ENCODE measurements around the gene BNC1. TPM values are rescaled to one million over a fixed set of nuclear protein-coding genes. Genes with fewer than 3 reads are reported as not detected.

The BNC1 gene
- total and polyA plus RNA-seq, 10 of the 15 experiments (the other 5 are each of a cell fraction or from before 2014, with no cell fraction given): 0.01 TPM; not detected in 9

DNA sequence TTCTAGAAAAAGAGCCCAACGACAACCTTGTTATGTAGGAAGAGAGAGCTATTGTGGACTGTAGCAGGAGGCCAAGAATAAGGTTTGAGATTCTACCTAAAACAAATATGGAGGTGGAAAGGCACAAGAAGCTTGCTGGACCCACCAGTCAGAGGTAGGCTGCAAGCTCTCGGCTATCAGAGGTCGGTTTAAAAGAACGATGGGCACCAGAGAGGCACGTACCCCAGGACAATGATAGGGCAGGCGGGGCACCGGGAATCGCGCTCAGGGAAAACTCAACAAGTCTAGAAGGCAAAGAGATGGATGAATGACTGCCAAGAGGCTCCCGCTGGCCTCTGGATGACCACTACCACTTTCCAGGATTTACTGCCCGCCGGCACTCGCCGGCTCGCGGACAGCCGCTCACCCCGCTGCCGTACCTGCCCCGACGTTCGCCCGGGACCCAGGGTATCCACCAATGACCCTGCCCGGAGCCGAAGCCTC lies 77.9 kb downstream of the BNC1 start (continued):
- TF ChIP-seq, protein P1, sequence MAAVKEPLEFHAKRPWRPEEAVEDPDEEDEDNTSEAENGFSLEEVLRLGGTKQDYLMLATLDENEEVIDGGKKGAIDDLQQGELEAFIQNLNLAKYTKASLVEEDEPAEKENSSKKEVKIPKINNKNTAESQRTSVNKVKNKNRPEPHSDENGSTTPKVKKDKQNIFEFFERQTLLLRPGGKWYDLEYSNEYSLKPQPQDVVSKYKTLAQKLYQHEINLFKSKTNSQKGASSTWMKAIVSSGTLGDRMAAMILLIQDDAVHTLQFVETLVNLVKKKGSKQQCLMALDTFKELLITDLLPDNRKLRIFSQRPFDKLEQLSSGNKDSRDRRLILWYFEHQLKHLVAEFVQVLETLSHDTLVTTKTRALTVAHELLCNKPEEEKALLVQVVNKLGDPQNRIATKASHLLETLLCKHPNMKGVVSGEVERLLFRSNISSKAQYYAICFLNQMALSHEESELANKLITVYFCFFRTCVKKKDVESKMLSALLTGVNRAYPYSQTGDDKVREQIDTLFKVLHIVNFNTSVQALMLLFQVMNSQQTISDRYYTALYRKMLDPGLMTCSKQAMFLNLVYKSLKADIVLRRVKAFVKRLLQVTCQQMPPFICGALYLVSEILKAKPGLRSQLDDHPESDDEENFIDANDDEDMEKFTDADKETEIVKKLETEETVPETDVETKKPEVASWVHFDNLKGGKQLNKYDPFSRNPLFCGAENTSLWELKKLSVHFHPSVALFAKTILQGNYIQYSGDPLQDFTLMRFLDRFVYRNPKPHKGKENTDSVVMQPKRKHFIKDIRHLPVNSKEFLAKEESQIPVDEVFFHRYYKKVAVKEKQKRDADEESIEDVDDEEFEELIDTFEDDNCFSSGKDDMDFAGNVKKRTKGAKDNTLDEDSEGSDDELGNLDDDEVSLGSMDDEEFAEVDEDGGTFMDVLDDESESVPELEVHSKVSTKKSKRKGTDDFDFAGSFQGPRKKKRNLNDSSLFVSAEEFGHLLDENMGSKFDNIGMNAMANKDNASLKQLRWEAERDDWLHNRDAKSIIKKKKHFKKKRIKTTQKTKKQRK (IDR thresholded peaks at IDR 0.05; ENCODE audit: low read depth, low read length): no peak

Other genes with a start within 250 kb of the BNC1 start
- 90.4 and 92.4 TPM in 2 replicates for gene BTBD1, start 217.4 kb downstream of the BNC1 start, total RNA-seq (2014; rRNA removed)
- 75.4 and 76.9 TPM in 2 replicates for gene BTBD1, start 217.4 kb downstream of the BNC1 start, total RNA-seq (2014; rRNA removed; fragmentation: Illumina TruSeq; extraction: Trizol)
- gene BTBD1, start 217.4 kb downstream of the BNC1 start, total RNA-seq (2021): 62.0 and 70.8 TPM in 2 replicates
- 89.6 and 133 TPM in 2 replicates for gene BTBD1, start 217.4 kb downstream of the BNC1 start, polyA plus RNA-seq (2011; rRNA removed)
- gene BTBD1, start 217.4 kb downstream of the BNC1 start, polyA plus RNA-seq (2014; fragmentation: Illumina TruSeq; extraction: Trizol): 77.0 and 87.6 TPM in 2 replicates
- gene BTBD1, start 217.4 kb downstream of the BNC1 start, polyA plus RNA-seq (2014; fragmentation: Nextera tagmentation; extraction: Ambion mirVana): 10 to 100 TPM; 17.5 to 38.9 TPM
- gene BTBD1, start 217.4 kb downstream of the BNC1 start, polyA plus RNA-seq (2014; rRNA removed): 54.1 and 57.1 TPM in 2 replicates
- gene BTBD1, start 217.4 kb downstream of the BNC1 start, polyA plus RNA-seq (2016; fragmentation: Nextera tagmentation; extraction: Ambion mirVana): 10 to 100 TPM; 73.0 to 73.1 TPM
- gene TM6SF1, start 177.0 kb downstream of the BNC1 start, total RNA-seq (2014; rRNA removed): 0.56 and 0.98 TPM in 2 replicates
- gene TM6SF1, start 177.0 kb downstream of the BNC1 start, total RNA-seq (2014; rRNA removed; fragmentation: Illumina TruSeq; extraction: Trizol): 0.92 and 1.2 TPM in 2 replicates
- 1.1 and 1.2 TPM in 2 replicates for gene TM6SF1, start 177.0 kb downstream of the BNC1 start, total RNA-seq (2021)
- 1.1 and 1.3 TPM in 2 replicates for gene TM6SF1, start 177.0 kb downstream of the BNC1 start, polyA plus RNA-seq (2011; rRNA removed)
- 0.82 and 1.1 TPM in 2 replicates for gene TM6SF1, start 177.0 kb downstream of the BNC1 start, polyA plus RNA-seq (2014; fragmentation: Illumina TruSeq; extraction: Trizol)
- gene TM6SF1, start 177.0 kb downstream of the BNC1 start, polyA plus RNA-seq (2014; fragmentation: Nextera tagmentation; extraction: Ambion mirVana): 1 to 10 TPM in 1 of 2 experiments, under 1 TPM in 1; 0.90 to 2.3 TPM
- gene TM6SF1, start 177.0 kb downstream of the BNC1 start, polyA plus RNA-seq (2014; rRNA removed): 0.78 and 0.84 TPM in 2 replicates
- gene TM6SF1, start 177.0 kb downstream of the BNC1 start, polyA plus RNA-seq (2016; fragmentation: Nextera tagmentation; extraction: Ambion mirVana): 1 to 10 TPM; 1.2 to 2.7 TPM
- 10.6 and 13.8 TPM in 2 replicates for gene HDGFL3, start 76.8 kb downstream of the BNC1 start, total RNA-seq (2014; rRNA removed)
- 40.6 and 42.2 TPM in 2 replicates for gene HDGFL3, start 76.8 kb downstream of the BNC1 start, total RNA-seq (2014; rRNA removed; fragmentation: Illumina TruSeq; extraction: Trizol)
- 29.8 and 34.3 TPM in 2 replicates for gene HDGFL3, start 76.8 kb downstream of the BNC1 start, total RNA-seq (2021)
- 31.6 and 54.1 TPM in 2 replicates for gene HDGFL3, start 76.8 kb downstream of the BNC1 start, polyA plus RNA-seq (2011; rRNA removed)
- gene HDGFL3, start 76.8 kb downstream of the BNC1 start, polyA plus RNA-seq (2014; fragmentation: Illumina TruSeq; extraction: Trizol): 40.5 and 45.1 TPM in 2 replicates
- 1 to 10 TPM; 5.6 to 6.6 TPM for gene HDGFL3, start 76.8 kb downstream of the BNC1 start, polyA plus RNA-seq (2014; fragmentation: Nextera tagmentation; extraction: Ambion mirVana)
- 9.7 and 18.1 TPM in 2 replicates for gene HDGFL3, start 76.8 kb downstream of the BNC1 start, polyA plus RNA-seq (2014; rRNA removed)
- 10 to 100 TPM; 12.7 to 13.4 TPM for gene HDGFL3, start 76.8 kb downstream of the BNC1 start, polyA plus RNA-seq (2016; fragmentation: Nextera tagmentation; extraction: Ambion mirVana)
- gene SH3GL3, start 162.7 kb upstream of the BNC1 start, total RNA-seq (2014; rRNA removed): not detected in 2 replicates
- gene SH3GL3, start 162.7 kb upstream of the BNC1 start, total RNA-seq (2014; rRNA removed; fragmentation: Illumina TruSeq; extraction: Trizol): not detected in 2 replicates
- not detected in 2 replicates for gene SH3GL3, start 162.7 kb upstream of the BNC1 start, total RNA-seq (2021)
- gene SH3GL3, start 162.7 kb upstream of the BNC1 start, polyA plus RNA-seq (2011; rRNA removed): not detected in 2 replicates
- gene SH3GL3, start 162.7 kb upstream of the BNC1 start, polyA plus RNA-seq (2014; fragmentation: Illumina TruSeq; extraction: Trizol): not detected in 2 replicates
- not detected for gene SH3GL3, start 162.7 kb upstream of the BNC1 start, polyA plus RNA-seq (2014; fragmentation: Nextera tagmentation; extraction: Ambion mirVana)
- not detected in 2 replicates for gene SH3GL3, start 162.7 kb upstream of the BNC1 start, polyA plus RNA-seq (2014; rRNA removed)
- gene SH3GL3, start 162.7 kb upstream of the BNC1 start, polyA plus RNA-seq (2016; fragmentation: Nextera tagmentation; extraction: Ambion mirVana): not detected

Measured in GM12878 (cell line).